HCT116 (cell line): Measurements from ENCODE around the gene NUCB2.

ENCODE experiments used
- CTCF ChIP-seq, 3 experiments: fragments of 200-600 bp in 1 of 3; sonication (generic) in 1 of 3; IDR thresholded peaks in 2 of 3; conservative IDR thresholded peaks in 1 of 3; 2 replicates each; pipeline ENCODE4 v1.5.1; 2012 to 2017; ENCODE audit warnings: low read depth in 2 of 3, low read length in 2 of 3, antibody characterized with exemption in 1 of 3, borderline replicate concordance in 1 of 3, control low read depth in 1 of 3, mild to moderate bottlenecking in 1 of 3, mixed read lengths in 1 of 3, mixed run types in 1 of 3, moderate library complexity in 1 of 3; ENCODE audit not compliant: insufficient read depth in 1 of 3
- EZH2 ChIP-seq: fragments of 200-600 bp; sonication (generic); IDR thresholded peaks from 2 replicates; pipeline ENCODE4 v1.6.1; 2017; ENCODE audit warnings: antibody characterized with exemption, mixed run types
- MAX ChIP-seq: IDR thresholded peaks from 2 replicates; pipeline ENCODE4 v1.6.1; 2012
- POLR2A ChIP-seq: IDR thresholded peaks from 2 replicates; pipeline ENCODE4 v1.7.0; 2011; ENCODE audit warnings: borderline replicate concordance; ENCODE audit not compliant: insufficient read depth, insufficient read length; ENCODE audit errors: extremely low read depth
- REST ChIP-seq: IDR thresholded peaks from 2 replicates; pipeline ENCODE4 v1.6.1; 2012; ENCODE audit warnings: low read depth
- SIN3A ChIP-seq: IDR thresholded peaks from 2 replicates; pipeline ENCODE4 v1.6.1; 2012; ENCODE audit warnings: low read depth
- ZBTB33 ChIP-seq: IDR thresholded peaks from 2 replicates; pipeline ENCODE4 v1.6.1; 2011; ENCODE audit warnings: mild to moderate bottlenecking, low read length, moderate library complexity; ENCODE audit not compliant: insufficient replicate concordance; ENCODE audit errors: extremely low read depth

- TF ChIP-seq CTCF (IDR thresholded peaks at IDR 0.05 in 2 of 3, conservative IDR thresholded peaks at IDR 0.05 in 1 of 3; ENCODE audit: borderline replicate concordance in 1 of 3, insufficient read depth in 1 of 3, low read depth in 2 of 3, low read length in 2 of 3), result no peak
- no peak for TF ChIP-seq POLR2A
- TF ChIP-seq SIN3A, result no peak
- no peak for TF ChIP-seq REST
- TF ChIP-seq ZBTB33, result no peak
- no peak for TF ChIP-seq MAX
- no peak for TF ChIP-seq EZH2
Observed at GRCh38 chr11:17260020-17260419, 16.5 kb upstream of the NUCB2 start.
